ENCODE data around the gene TAF11L11.

DNA sequence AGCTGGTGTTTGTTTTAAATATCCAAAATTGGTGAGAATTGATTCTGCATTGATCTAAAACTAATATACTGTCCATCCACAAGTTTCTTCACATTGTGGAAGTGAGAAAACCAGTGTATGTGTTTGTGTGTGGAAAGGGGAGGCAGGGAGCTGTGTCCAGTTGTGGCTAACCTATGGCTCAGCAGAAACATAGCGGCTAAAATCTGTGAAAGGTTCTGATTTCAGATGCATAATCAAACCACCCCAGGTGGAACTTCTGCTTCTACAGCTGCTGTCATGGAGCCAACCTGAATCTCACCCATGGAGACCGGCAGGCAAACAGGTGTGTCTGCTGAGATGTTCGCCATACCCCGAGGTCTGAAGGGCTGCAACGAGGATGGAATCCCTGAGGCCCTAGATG lies 30.2 kb downstream of the TAF11L11 start, which contains the start of gene TAF11L14:
- TF ChIP-seq POLR2A (IDR thresholded peaks at IDR 0.05) (no peak), CTCF (IDR thresholded peaks at IDR 0.05) (no peak)
